Kidney epithelial cell (primary cell): ENCODE results near the gene CDKL4. TPM values are rescaled to one million over a fixed set of nuclear protein-coding genes. Genes with fewer than 3 reads are reported as not detected.
"Not testable (repeated sequence)": the region's sequence is repeated elsewhere in the genome, so short reads cannot be mapped to it uniquely, and the experiment has no call there.

ENCODE experiments used
- DNase-seq: peaks from one replicate; pipeline ENCODE4 v3.0.0-alpha.2; 2010; ENCODE audit warnings: low read depth
- H3K27me3 ChIP-seq: 2 replicates; pipeline ENCODE4 v1.6.0; 2011; ENCODE audit warnings: low read length; ENCODE audit not compliant: control insufficient read depth, insufficient read depth
- H3K36me3 ChIP-seq: 2 replicates; pipeline ENCODE4 v1.5.1; 2011; ENCODE audit warnings: low read length; ENCODE audit not compliant: control insufficient read depth, insufficient read depth
- H3K4me3 ChIP-seq: 2 replicates; pipeline ENCODE4 v1.5.1; 2011; ENCODE audit warnings: low read depth, mild to moderate bottlenecking, control low read depth, low read length
- total RNA-seq: library from RNA; depleted of rRNA; stranded (reverse); fragments of >200 nt; gene quantifications from 2 replicates; pipeline ENCODE4 v1.2.3, GENCODE V29; 2015
- TF ChIP-seq, protein P1 (sequence below): IDR thresholded peaks from 2 replicates; pipeline ENCODE4 v1.5.1; 2011; ENCODE audit warnings: mild to moderate bottlenecking, moderate library complexity, low read length, control low read depth, inconsistent platforms; ENCODE audit not compliant: insufficient read depth, poor library complexity, severe bottlenecking

Gene CDKL4
- total RNA-seq, 1 donor from 2014 or later: 1.2 TPM

- DNase-seq: no peak
- no peaks in the 10 kb centered on the region for H3K27me3 ChIP-seq
- no peaks in the 10 kb centered on the region for H3K36me3 ChIP-seq
- no peak overlapping the region for H3K4me3 ChIP-seq
- TF ChIP-seq, protein P1, sequence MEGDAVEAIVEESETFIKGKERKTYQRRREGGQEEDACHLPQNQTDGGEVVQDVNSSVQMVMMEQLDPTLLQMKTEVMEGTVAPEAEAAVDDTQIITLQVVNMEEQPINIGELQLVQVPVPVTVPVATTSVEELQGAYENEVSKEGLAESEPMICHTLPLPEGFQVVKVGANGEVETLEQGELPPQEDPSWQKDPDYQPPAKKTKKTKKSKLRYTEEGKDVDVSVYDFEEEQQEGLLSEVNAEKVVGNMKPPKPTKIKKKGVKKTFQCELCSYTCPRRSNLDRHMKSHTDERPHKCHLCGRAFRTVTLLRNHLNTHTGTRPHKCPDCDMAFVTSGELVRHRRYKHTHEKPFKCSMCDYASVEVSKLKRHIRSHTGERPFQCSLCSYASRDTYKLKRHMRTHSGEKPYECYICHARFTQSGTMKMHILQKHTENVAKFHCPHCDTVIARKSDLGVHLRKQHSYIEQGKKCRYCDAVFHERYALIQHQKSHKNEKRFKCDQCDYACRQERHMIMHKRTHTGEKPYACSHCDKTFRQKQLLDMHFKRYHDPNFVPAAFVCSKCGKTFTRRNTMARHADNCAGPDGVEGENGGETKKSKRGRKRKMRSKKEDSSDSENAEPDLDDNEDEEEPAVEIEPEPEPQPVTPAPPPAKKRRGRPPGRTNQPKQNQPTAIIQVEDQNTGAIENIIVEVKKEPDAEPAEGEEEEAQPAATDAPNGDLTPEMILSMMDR: no peak
Observed at GRCh38 chr2:39202639-39203369, 41.0 kb downstream of the CDKL4 start.

GRCh38 chr2:39197003-39197402 is 46.8 kb downstream of the CDKL4 start:
- not testable (repeated sequence) for H3K27me3 ChIP-seq, DNase-seq, H3K4me3 ChIP-seq, H3K36me3 ChIP-seq

DNA sequence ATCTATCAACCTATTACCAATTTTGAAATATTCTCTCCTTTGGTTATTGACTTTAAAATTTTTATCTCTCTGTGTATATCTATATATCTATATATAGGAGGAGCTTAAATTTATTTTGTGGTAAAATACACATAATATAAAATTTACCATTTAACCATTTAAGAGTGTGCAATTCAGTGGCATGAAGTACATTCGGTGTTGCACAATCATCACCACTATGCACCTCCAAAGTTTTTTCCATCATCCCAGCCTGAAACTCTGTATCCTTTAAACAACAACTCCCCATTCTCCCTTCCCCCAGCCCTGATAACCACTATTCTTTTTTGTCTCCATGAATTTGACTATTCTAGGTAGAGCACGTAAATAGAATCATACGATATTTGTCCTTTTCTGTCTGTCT is 49.1 kb downstream of the CDKL4 start:
- no peak for DNase-seq
- Histone ChIP-seq H3K4me3 (no peak overlapping the region), H3K27me3 (no peaks in the 10 kb centered on the region), H3K36me3 (no peaks in the 10 kb centered on the region)
- TF ChIP-seq, protein P1: no peak

DNA sequence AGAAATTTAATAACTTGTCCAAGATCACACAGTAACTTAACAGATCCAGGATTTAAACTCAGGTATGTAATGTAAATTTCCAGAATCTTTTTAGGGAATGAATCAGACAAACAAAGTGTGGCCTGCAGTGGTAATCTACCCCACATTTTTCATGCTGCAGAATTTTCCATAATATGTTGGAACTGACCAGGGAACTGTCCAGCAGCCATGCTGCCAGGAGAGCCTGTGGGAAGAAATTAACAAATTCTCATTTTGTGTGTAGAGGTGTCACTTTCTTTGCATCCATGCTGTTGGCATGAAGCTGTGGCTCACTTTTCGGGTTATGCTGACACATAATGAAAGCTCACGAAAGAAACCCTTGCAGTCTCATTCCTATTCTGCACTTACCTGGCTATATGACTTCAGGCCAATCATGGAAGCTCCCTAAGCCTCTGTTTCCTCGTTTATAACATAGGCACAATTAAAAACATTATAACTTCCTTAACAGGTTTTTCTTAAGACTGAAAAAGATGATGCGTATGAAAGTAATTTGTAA is 54.7 kb downstream of the CDKL4 start:
- no peaks in the 10 kb centered on the region for H3K27me3 ChIP-seq
- TF ChIP-seq, protein P1: no peak
- no peak for DNase-seq
- no peak overlapping the region for H3K4me3 ChIP-seq
- H3K36me3 ChIP-seq: no peaks in the 10 kb centered on the region

- no peaks in the 10 kb centered on the region for H3K27me3 ChIP-seq
- no peak overlapping the region for H3K4me3 ChIP-seq
- no peaks in the 10 kb centered on the region for H3K36me3 ChIP-seq
- TF ChIP-seq, protein P1: no peak
- DNase-seq: no peak
Observed at GRCh38 chr2:39183673-39184072, 60.1 kb downstream of the CDKL4 start.

GRCh38 chr2:39181297-39181696 is 62.5 kb downstream of the CDKL4 start:
- Histone ChIP-seq H3K27me3 (no peaks in the 10 kb centered on the region), H3K36me3 (no peaks in the 10 kb centered on the region), H3K4me3 (no peak overlapping the region)
- TF ChIP-seq, protein P1: no peak
- DNase-seq: no peak
